Activated gamma-delta T cell treated with Interleukin-2 at 50 U/mL for 16 hours (primary cell): ENCODE results near the gene MTMR3.
"Not testable (repeated sequence)": the region's sequence is repeated elsewhere in the genome, so short reads cannot be mapped to it uniquely, and the experiment has no call there.

ENCODE experiments used
- DNase-seq: peaks from one replicate; pipeline ENCODE4 v3.0.0-alpha.2; 2020

MTMR3 gene

GRCh38 chr22:30031328-30031727 lies 148.4 kb downstream of the MTMR3 start:
- DNase-seq: no peak

- DNase-seq: no peak
These were observed 148.9 kb downstream of the MTMR3 start for GRCh38 chr22:30031764-30032455.

- DNase-seq: no peak
These were observed 150.2 kb downstream of the MTMR3 start for GRCh38 chr22:30033137-30033536.

- no peak for DNase-seq
These were observed 150.9 kb downstream of the MTMR3 start for GRCh38 chr22:30033901-30034300.

GRCh38 chr22:30036656-30037055 lies 153.7 kb downstream of the MTMR3 start:
- DNase-seq: no peak

- no peak for DNase-seq
These were observed 155.2 kb downstream of the MTMR3 start for GRCh38 chr22:30038219-30038618.

- DNase-seq: no peak
These were observed 157.7 kb downstream of the MTMR3 start for GRCh38 chr22:30040499-30041260.

- DNase-seq: no peak
These were observed 158.5 kb downstream of the MTMR3 start for GRCh38 chr22:30041475-30041874.

GRCh38 chr22:30041881-30042280 lies 158.9 kb downstream of the MTMR3 start:
- no peak for DNase-seq

GRCh38 chr22:30043161-30043560 lies 160.2 kb downstream of the MTMR3 start:
- DNase-seq: no peak

GRCh38 chr22:30044369-30044768 lies 161.4 kb downstream of the MTMR3 start:
- no peak for DNase-seq

GRCh38 chr22:30044881-30045493 lies 162.0 kb downstream of the MTMR3 start:
- no peak for DNase-seq

GRCh38 chr22:30045494-30045887 lies 162.5 kb downstream of the MTMR3 start:
- no peak for DNase-seq

- no peak for DNase-seq
These were observed 163.1 kb downstream of the MTMR3 start for GRCh38 chr22:30045901-30046715.

- DNase-seq: no peak
These were observed 163.9 kb downstream of the MTMR3 start for GRCh38 chr22:30046716-30047363.

- no peak for DNase-seq
These were observed 164.4 kb downstream of the MTMR3 start for GRCh38 chr22:30047364-30047738.

GRCh38 chr22:30048681-30049080 lies 165.7 kb downstream of the MTMR3 start:
- DNase-seq: no peak

GRCh38 chr22:30054067-30054763 lies 171.2 kb downstream of the MTMR3 start:
- DNase-seq: no peak

- no peak for DNase-seq
These were observed 171.7 kb downstream of the MTMR3 start for GRCh38 chr22:30054764-30055069.

- DNase-seq: no peak
These were observed 173.0 kb downstream of the MTMR3 start for GRCh38 chr22:30056015-30056414.

- DNase-seq: no peak
These were observed 174.4 kb downstream of the MTMR3 start for GRCh38 chr22:30057375-30057774.

- not testable (repeated sequence) for DNase-seq
These were observed 176.5 kb downstream of the MTMR3 start for GRCh38 chr22:30059346-30060020.
